NCI-H345 treated with DMSO at 0.1 percent for 48 hours (cell line): ENCODE data around the gene TMEM132C.

Experiments used
- DNase-seq: peaks from one replicate; lab custom pipeline; 2025; ENCODE audit not compliant: unreplicated experiment; lab: John Stamatoyannopoulos, UW

The TMEM132C gene

GRCh38 chr12:128755566-128755965 is 488.6 kb downstream of the TMEM132C start:
- no peak for DNase-seq
